Measurements from ENCODE around the gene CCDC149. TPM values are rescaled to one million over a fixed set of nuclear protein-coding genes. Genes with fewer than 3 reads are reported as not detected.

CCDC149 gene
- total RNA-seq, 2 experiments from 2014 or later = not detected

DNA sequence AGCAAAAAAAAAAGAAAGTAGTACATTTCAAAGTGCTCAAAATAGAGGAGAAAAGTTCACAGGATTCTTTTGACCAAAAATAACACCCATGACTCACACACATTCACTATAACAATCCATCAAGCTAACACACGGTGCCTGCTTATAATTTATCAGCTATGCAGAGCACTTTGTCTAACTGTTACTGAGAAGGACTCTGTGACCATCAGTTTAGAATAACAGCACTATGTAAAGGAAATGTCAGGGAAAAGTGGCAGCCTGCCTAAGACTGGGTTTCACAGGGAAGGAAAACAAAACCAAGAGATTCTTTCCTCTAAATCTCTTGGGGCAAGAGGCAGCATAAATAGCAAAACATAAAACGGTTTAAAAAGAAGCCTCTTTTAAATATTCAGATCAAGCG lies 54.8 kb downstream of the CCDC149 start:
- CTCF ChIA-PET (ENCODE audit: unreplicated experiment) = no interaction called here
- Histone ChIP-seq H3K27ac (ENCODE audit: low read depth, low read length, poor library complexity, severe bottlenecking) (no peak overlapping the region), H2AFZ (ENCODE audit: low read length) (no peak overlapping the region), H3K79me2 (ENCODE audit: insufficient read depth, low read depth, low read length) (no peaks in the 10 kb centered on the region), H4K20me1 (ENCODE audit: insufficient read depth, low read length) (no peaks in the 10 kb centered on the region), H3K9me2 (ENCODE audit: insufficient read depth, low read length) (no peaks in the 10 kb centered on the region), H3K4me3 (ENCODE audit: low read depth, low read length, poor library complexity, severe bottlenecking) (no peak overlapping the region), H3K9me3 (ENCODE audit: low read length) (no peaks in the 10 kb centered on the region), H3K4me2 (ENCODE audit: low read length) (no peak overlapping the region), H3K4me1 (ENCODE audit: insufficient read depth, low read length, poor library complexity, severe bottlenecking) (no peaks in the 10 kb centered on the region), H3K36me3 (ENCODE audit: insufficient read depth, low read length) (no peaks in the 10 kb centered on the region)
- no peak for DNase-seq (ENCODE audit: low spot score)
- intact Hi-C loops (cut with micrococcal nuclease; ENCODE audit: unreplicated experiment) = no loop called here
- TF ChIP-seq, protein P1, sequence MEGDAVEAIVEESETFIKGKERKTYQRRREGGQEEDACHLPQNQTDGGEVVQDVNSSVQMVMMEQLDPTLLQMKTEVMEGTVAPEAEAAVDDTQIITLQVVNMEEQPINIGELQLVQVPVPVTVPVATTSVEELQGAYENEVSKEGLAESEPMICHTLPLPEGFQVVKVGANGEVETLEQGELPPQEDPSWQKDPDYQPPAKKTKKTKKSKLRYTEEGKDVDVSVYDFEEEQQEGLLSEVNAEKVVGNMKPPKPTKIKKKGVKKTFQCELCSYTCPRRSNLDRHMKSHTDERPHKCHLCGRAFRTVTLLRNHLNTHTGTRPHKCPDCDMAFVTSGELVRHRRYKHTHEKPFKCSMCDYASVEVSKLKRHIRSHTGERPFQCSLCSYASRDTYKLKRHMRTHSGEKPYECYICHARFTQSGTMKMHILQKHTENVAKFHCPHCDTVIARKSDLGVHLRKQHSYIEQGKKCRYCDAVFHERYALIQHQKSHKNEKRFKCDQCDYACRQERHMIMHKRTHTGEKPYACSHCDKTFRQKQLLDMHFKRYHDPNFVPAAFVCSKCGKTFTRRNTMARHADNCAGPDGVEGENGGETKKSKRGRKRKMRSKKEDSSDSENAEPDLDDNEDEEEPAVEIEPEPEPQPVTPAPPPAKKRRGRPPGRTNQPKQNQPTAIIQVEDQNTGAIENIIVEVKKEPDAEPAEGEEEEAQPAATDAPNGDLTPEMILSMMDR (conservative IDR thresholded peaks at IDR 0.05; ENCODE audit: low read length) = no peak
- TF ChIP-seq EZH2phosphoT487 (IDR thresholded peaks at IDR 0.05; ENCODE audit: borderline replicate concordance, low read depth, low read length) = no peak
- POLR2A ChIA-PET = no interaction called here
- no TSS peak for BruUV-seq (replicated peaks)

DNA sequence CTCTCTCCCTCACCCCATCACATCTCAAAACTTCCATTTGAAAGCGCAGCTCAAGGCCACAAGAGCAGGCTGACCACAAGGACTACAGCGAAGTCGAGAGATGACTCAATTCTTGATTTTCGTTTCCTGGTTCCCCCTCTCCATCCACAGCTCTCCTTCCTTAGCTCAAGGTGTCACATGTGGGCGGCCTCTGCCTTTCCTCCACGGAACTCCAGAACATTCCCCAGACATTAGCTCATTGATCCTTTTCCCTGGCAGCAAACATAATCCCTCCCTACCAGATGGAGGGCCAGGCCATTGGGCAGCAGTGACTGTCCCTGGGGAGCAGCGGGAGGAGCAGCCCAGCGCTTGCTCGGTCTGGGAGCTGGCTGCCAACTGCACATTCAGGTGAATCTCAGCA lies 56.3 kb downstream of the CCDC149 start:
- H3K4me3 ChIP-seq (ENCODE audit: low read depth, low read length, poor library complexity, severe bottlenecking) = no peak overlapping the region
- H3K36me3 ChIP-seq (ENCODE audit: insufficient read depth, low read length) = no peaks in the 10 kb centered on the region
- ChIA-PET CTCF (ENCODE audit: unreplicated experiment) (no interaction called here), POLR2A (no interaction called here)
- no peak overlapping the region for H3K27ac ChIP-seq (ENCODE audit: low read depth, low read length, poor library complexity, severe bottlenecking)
- DNase-seq (ENCODE audit: low spot score) = no peak
- no peaks in the 10 kb centered on the region for H4K20me1 ChIP-seq (ENCODE audit: insufficient read depth, low read length)
- no TSS peak for BruUV-seq (replicated peaks)
- intact Hi-C loops (cut with micrococcal nuclease; ENCODE audit: unreplicated experiment) = no loop called here
- no peak overlapping the region for H3K4me2 ChIP-seq (ENCODE audit: low read length)
- no peaks in the 10 kb centered on the region for H3K9me2 ChIP-seq (ENCODE audit: insufficient read depth, low read length)
- H3K4me1 ChIP-seq (ENCODE audit: insufficient read depth, low read length, poor library complexity, severe bottlenecking) = no peaks in the 10 kb centered on the region
- TF ChIP-seq EZH2phosphoT487 (IDR thresholded peaks at IDR 0.05; ENCODE audit: borderline replicate concordance, low read depth, low read length) = no peak
- TF ChIP-seq, protein P1 (conservative IDR thresholded peaks at IDR 0.05; ENCODE audit: low read length) = no peak
- H3K9me3 ChIP-seq (ENCODE audit: low read length) = no peaks in the 10 kb centered on the region
- no peak overlapping the region for H2AFZ ChIP-seq (ENCODE audit: low read length)
- H3K79me2 ChIP-seq (ENCODE audit: insufficient read depth, low read depth, low read length) = no peaks in the 10 kb centered on the region

- no peak for DNase-seq (ENCODE audit: low spot score)
- CTCF ChIA-PET (ENCODE audit: unreplicated experiment) = no interaction called here
- intact Hi-C loops (cut with micrococcal nuclease; ENCODE audit: unreplicated experiment) = no loop called here
- H3K4me3 ChIP-seq (ENCODE audit: low read depth, low read length, poor library complexity, severe bottlenecking) = no peak overlapping the region
- no TSS peak for BruUV-seq (replicated peaks)
- POLR2A ChIA-PET = no interaction called here
- H4K20me1 ChIP-seq (ENCODE audit: insufficient read depth, low read length) = no peaks in the 10 kb centered on the region
- no peaks in the 10 kb centered on the region for H3K4me1 ChIP-seq (ENCODE audit: insufficient read depth, low read length, poor library complexity, severe bottlenecking)
- H3K27ac ChIP-seq (ENCODE audit: low read depth, low read length, poor library complexity, severe bottlenecking) = no peak overlapping the region
- H3K4me2 ChIP-seq (ENCODE audit: low read length) = no peak overlapping the region
- H3K79me2 ChIP-seq (ENCODE audit: insufficient read depth, low read depth, low read length) = no peaks in the 10 kb centered on the region
- no peak for TF ChIP-seq EZH2phosphoT487 (IDR thresholded peaks at IDR 0.05; ENCODE audit: borderline replicate concordance, low read depth, low read length)
- TF ChIP-seq, protein P1 (conservative IDR thresholded peaks at IDR 0.05; ENCODE audit: low read length) = no peak
- H3K9me2 ChIP-seq (ENCODE audit: insufficient read depth, low read length) = no peaks in the 10 kb centered on the region
- H3K36me3 ChIP-seq (ENCODE audit: insufficient read depth, low read length) = no peaks in the 10 kb centered on the region
- H3K9me3 ChIP-seq (ENCODE audit: low read length) = no peaks in the 10 kb centered on the region
- no peak overlapping the region for H2AFZ ChIP-seq (ENCODE audit: low read length)
Measured at GRCh38 chr4:24855741-24856140, 57.1 kb downstream of the CCDC149 start.
